SKM-1 treated with dmso at 0.1 percent for 144 hours (cell line): Measurements from ENCODE around the gene SEPTIN12.
"Not testable (repeated sequence)": the region's sequence is repeated elsewhere in the genome, so short reads cannot be mapped to it uniquely, and the experiment has no call there.

Experiments used
- DNase-seq: peaks from one replicate; lab custom pipeline; 2025; ENCODE audit not compliant: unreplicated experiment; lab: John Stamatoyannopoulos, UW

SEPTIN12 gene

DNA sequence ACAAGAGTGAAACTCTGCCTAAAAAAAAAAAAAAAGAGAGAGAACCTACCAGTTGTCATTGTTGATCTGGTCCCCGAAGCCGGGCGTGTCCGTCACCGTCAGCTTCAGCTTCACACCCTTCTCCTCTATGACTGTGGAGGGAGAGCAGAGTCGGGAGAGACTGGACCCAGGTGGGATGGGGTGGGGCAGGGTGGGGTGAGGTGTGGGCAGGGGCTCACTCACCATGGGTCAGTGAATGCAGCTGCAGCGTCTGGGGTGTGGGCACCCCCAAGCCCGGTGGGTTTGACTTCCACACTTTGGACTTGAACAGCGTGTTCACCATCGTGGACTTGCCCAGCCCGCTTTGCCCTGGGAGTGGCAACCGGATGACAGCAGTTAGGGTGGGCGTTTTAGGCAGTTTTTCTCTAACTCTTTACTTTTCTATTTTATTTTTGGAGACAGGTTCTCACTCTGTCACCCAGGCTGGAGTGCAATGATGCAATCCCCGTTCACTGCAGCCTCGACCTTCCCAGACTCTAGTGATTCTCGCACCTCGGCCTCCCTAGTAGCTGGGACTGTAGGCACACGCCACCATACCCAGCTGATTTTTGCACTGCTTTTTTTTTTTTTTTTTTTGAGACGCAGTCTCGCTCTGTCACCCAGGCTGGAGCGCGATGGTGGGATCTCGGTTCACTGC lies 2.2 kb downstream of the SEPTIN12 start:
- DNase-seq, result no peak

DNA sequence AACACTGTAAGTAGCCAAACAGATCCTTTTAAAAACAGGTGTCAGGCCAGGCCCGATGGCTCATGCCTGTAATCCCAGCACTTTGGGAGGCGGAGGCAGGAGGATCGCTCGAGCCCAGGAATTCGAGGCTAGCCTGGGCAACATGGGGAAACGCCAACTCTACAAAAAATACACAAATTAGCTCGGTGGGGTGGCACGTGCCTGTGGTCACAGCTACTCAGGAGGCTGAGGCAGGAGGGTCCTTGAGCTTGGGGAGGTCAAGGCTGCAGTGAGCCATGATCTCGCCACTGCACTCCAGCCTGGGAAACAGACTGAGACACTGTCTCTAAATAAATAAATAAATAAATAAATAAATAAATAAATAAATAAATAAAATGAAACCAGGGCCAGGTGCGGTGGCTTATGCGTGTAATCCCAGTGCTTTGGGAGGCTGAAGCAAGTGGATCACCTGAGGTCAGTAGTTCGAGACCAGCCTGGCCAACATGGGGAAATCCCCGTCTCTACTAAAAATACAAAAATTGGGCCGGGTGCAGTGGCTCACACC lies 3.6 kb downstream of the SEPTIN12 start:
- not testable (repeated sequence) for DNase-seq

DNA sequence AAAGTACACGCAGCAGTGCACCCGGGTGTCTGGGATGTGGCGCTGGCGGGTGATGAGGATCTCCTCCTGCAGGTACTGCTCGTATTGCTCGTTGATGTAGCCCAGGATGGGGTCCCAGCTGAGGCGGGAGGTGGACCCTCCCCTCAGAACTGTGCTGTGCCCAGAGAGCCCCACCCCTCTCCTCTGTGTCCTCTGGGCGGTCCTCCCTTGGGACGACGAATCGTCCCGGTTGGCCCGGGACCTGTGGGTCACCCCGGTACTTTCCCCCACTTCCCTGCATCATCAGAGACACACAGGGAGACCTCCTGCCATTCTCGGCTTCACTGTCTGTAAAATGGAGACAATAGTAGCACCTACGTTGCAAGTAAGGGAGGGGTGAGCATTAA lies 4.2 kb downstream of the SEPTIN12 start:
- DNase-seq, result no peak

DNA sequence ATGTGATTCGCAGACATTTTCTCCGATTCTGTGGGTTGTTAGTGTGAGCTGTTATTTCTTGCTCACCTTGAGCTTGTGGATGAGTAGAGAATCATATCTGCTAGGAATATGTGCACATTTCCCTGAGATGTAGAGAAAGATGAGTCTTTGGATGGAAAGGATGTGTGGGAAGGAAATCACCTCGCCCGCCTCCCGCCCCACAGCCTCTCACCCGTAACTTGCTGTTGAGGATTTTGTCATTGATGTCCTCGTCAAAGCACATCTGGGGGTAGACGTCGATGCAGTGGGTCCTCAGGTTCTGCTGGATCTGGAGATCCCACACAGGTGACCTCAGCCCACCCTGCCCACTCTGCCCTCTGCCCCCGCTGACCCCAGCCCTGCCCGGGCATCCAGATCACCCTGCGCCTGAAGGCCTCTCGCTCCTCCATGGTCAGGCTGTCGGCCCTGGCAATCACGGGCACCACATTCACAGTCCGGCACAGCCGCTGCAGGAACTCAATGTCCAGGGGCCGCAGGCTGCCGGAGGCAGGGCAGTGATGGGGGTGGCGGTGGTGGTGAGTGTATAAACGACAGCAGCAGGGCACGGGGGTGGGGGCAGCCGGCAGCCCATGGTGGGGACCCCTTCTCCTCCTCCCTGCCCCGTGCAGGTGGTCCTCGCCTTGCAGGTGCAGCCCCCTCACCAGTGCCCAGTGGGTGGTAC lies 4.7 kb downstream of the SEPTIN12 start:
- DNase-seq, result no peak

DNA sequence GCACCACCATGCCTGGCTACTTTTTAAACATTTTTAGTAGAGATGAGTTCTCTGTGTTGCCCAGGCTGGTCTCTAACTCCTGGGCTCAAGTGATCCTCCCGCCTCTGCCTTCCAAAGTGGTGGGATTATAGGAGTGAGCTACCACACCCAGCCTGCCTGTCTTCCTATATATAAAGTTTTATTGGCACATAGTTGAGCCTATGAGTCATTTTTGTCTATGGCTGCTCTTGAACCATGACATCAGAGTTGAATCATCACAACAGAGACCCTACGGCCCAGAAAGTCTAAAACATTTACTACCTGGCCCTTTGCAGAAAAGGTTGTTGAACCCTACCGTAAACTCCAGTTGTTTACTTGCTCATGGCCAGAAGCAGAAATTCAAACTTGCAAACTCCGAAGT lies 7.9 kb downstream of the SEPTIN12 start:
- no peak for DNase-seq

DNA sequence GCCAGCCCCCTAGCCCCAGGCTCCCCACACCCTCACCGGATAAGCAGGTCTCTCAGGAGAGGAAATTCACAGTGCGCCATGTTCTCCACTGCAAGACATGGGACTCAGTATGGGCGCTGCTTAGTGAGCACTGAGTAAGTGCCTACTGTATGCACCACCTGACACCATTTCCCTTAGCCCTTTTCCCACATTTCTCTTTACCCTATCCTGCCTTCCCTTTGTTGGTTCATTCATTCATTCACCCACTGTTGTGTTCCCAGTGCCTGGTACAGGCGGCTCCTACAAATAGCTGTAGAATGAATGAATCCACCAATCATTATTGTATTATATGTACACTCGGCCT lies 10.1 kb downstream of the SEPTIN12 start:
- no peak for DNase-seq

DNA sequence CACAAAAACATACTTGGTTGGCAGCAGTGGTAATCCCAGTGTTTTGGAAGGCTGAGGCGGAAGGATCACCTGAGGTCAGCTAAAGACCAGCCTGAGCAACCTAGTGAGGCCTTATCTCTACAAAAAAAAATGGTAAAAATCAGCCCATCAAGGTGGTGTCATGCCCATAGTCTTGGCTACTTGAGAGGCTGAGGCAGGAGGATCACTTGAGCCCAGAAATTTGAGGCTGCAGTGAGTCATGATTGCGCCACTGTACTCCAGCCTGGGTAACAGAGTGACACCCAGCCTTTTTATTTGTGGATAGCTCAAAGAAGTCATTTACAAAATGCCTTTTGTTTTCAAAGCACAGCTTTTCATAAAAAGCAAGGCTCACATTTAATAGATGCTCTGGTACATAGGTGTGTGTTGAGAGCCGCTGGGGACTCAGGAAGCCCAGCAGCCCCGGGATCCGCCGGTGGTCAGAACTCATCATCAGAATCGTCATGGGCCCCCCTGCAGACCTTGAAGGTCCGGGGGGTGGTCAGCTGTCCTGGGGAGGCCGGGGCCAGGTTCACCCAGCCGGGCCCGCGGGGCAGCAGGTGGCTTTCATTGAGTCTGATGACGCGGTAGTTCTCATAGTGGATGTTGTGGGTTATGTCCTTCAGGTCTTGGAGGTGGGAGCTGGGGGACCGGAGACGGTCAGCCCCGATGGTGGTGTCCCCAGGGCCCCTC lies 10.7 kb downstream of the SEPTIN12 start:
- no peak for DNase-seq

DNA sequence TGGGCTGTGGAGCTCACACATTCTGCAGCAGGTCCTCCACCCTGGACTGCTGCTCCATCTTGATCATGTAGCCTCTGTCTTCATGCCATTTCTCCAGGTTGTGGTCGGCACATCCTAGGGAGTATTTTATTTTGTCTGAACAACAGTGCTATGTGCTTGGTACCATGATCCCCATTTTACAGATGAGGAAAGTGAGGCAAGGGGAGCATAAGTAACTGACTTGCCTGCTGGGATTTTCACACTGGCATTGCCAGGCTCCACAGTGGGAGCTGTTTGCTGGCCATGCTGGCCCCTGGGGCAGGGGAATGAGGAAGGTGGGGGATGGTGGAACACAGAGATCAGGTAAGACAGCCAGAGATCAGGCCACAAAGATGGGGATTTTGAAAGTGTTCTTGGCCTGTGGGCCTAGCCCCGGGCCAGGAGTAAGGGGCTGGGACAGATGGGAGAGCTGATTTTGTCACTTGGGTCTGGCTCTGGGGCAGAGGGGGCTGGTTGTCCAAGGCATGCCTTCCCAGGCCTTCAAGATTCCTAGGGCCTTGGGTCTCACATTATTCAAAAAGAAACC lies 11.9 kb downstream of the SEPTIN12 start:
- no peak for DNase-seq

DNA sequence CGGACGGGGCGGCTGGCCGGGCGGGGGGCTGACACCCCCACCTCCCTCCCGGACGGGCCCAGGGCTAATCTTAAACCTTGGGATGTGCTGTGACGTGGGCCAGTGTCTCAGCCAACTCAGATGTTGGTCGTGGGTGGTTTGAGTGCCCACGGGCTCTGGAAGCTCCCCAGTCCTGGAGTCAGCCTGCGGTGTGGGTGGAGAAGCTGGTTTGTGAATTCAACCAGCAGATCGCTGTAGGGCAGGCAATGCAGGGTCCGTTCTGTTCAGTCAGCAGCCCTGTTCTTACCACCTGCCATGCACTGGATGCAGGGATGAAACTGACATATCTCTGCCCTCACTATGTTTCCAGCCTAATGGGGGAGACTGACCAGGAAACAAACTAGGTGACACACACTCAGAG lies 13.1 kb downstream of the SEPTIN12 start:
- no peak for DNase-seq

DNA sequence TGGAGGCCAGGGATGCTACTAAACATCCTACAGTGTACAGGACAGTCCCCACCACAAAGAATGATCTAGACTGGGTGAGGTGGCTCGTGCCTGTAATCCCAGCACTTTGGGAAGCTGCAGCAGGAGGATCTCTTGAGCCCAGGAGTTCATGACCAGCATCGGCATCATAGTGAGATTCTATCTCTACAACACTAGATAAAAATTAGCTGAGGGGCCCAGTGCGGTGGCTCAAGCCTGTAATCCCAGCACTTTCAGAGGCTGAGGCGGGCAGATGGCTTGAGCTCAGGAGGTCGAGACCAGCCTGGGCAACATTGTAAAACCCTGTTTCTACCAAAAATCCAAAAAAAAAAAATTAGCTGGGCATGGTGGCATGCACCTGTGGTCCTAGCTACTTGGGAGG lies 15.8 kb downstream of the SEPTIN12 start:
- no peak for DNase-seq

DNA sequence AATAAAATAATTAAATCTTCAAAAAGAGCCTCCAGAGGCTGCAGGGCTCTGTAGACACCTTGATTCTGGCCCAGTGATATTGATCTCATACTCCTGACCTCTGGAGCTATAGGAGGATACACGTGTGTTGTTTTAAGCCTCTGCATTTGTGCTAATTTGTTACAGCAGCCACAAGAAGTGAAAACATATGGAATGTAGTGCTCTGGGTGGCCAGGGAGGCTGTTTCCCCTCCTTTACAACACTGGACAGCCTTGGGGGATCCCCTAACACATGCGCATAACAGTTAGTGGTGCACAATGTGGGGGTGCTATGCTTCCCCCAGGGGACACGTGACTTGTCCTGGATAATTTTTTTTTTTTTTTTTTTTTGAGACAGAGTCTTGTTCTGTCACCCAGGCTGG lies 16.5 kb downstream of the SEPTIN12 start:
- DNase-seq, result no peak

DNA sequence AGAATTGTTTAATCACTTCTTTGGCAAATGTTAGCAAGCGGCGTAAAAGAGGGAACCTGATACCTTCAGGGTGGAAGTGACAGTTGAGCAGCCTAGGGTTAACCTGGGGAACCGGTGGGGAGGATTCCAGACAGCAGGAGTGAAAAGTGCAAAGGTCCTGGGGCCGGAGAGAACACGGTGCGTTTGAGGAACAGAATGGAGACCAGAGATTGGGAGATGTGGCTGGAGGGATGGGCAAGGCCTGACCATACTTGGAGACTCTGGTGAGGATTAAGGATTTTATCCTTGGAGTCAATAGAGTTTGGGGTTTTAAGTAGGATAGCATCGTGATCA lies 18.9 kb downstream of the SEPTIN12 start:
- no peak for DNase-seq

DNA sequence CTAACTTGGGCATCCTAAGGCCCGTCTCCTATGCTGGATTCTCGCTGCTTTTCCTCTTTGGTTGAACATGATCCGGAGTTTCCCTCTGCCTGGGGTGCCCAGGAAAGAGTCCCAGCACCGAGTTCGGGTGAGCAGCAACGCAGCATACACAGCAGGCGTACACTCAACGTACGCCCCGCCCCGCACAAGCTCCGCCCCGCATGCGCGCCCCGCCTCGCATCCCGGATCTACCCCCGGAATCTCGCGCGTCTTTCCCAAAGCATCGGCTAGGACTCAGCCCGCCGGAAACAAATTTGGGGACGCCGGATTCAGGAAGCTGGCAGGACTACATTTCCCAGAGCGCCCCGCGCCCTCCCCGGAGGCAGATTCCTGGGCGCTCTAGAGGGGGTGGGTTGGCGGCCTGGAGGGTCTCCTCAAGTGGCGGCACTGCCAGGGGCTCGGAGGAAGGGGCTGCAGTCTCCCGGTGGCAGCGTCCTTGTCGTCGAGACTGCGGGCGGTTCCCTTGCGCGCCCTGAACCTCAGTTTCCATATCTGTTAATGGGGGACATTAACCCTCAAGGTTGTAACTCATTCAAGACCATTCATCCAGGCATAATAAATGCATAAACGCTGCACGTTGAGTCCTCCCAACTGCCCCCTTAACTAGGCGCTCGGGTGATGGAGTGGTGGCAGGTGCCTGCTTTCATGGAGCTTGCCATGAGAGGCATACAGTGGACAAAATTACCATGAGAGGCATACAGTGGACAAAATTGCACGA lies 19.4 kb downstream of the SEPTIN12 start:
- peak; percentile 89 for DNase-seq

DNA sequence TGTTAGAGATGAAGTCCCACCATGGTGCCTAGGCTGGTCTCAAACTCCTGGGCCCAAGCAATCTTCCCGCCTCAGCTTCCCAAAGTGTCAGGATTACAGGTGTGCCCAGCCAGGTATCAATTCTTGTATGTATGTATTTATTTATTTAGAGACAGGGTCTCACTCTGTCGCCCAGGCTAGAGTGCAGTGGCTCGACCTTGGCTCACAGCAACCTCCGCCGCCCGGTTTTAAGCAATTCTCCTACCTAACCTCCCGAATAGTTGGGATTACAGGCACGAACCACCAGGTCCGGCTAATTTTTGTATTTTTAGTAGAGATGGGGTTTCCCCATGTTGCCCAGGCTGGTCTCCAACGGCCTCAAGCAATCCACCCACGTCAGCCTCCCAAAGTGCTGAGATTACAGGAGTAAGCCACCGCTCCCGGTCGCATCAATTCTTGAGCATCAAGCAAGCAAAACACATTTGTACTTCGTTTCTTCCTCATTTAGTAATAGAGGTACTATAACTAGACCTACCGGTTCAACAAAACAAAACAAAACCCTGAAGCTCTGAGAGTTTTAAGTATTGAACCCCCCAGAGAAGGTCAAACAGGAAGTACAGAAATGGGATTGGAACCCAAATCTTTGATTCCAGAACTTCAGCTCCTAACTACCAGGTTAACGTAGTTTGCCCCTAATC lies 20.1 kb downstream of the SEPTIN12 start:
- DNase-seq, result peak; percentile 66

DNA sequence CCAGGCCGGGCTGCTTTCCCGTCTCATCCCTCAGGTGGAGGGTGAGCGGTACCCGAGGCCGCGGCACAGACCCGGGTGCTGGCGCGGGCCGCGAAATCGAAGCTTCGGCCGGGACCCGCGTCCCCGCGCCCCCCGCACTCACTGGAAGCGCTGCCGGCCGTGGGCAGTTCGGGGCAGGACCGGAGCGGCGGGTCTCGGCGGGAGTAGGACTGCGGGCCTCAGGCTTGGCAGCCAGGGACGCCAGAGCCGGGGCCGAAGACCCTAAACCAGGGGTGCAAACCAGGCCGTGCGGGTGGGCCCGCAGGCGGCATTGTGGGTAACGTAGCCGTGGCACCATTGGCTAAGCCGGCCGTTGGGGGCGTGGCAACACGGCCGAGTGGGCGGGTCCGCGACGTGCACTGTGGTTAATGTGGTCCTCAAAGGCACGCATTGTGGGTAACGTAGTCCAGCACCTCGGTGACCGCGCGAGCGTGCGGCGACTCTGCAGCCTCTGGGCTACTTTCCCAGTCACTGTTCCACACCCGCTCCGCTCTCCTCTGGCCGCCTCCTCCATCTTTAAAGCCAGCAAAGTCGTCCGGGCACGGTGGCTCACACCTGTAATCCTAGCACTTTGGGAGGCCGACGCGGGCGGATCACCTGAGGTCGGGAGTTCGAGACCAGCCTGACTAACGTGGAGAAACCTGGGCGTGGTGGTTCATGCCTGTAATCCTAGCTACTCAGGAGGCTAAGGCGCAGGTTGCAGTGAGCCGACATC lies 21.1 kb downstream of the SEPTIN12 start, which contains the start of gene ZNF500:
TSS of gene ZNF500 (minus strand) at position 288 of the 754 bp plus-strand sequence. CDS start 1,184 bp downstream, outside the sequence.
- DNase-seq, result peak; percentile 92

DNA sequence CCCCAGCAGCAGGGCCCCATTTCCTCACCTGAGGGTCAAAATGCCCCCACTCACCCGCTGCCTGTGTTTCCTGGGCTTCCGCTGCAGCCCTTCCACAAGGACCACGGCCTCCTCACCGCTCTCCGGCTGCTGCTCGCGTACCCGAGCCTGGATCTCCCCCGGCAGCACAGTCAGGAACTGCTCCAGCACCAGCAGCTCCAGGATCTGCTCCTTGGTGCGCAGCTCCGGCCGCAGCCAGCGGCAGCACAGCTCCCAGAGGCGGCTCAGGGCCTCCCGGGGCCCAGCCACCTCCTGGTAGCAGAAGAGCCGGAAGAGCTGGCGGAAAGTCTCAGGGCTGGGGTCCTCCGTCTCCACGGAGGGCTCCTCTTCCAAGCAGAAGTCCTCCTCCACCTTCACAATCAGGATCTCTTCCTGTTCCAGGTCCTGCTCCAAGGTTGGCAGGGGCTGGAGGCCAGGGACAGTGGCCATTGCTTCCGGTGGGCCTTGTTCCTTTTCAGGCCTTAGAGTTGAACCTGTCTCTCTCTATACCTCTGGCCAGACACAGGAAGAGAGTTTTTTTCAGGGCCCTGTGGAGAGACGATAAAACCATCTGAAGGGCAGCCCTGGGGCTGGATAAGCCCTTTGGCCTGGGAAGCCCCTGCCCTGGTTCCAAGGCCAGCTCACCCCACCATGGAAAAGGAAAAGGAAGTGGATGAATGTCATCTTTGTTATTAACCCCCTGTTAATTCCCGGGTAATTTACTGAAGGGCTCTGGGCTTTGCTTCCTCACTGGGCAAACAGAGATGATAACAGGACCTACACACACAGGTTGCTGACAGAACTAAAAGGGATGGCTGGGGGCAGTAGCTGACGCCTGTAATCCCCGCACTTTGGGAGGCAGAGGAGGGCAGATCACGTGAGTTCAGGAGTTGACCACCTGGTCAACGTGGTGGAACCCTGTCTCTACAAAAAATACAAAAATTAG lies 22.4 kb downstream of the SEPTIN12 start:
- no peak for DNase-seq

DNA sequence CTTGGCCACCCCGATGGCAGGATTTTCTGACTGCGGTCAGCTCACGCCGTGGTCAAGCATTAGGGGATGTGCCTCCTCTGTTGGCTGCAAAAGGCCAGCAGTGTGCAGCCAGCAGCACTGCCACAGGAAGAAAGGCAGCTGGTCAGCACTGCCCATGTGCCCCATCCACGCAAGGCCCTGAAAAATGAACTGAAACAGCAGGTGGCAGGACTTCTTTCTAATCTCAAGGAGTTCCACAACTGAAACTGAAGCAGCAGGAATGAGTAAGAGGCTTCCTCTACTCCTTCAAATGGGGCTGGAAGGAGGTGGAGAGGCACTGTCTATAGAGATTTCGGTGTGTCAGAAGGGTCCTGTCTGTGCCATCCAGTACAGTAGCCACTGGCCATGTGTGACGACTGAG lies 24.4 kb downstream of the SEPTIN12 start:
- DNase-seq, result no peak

DNA sequence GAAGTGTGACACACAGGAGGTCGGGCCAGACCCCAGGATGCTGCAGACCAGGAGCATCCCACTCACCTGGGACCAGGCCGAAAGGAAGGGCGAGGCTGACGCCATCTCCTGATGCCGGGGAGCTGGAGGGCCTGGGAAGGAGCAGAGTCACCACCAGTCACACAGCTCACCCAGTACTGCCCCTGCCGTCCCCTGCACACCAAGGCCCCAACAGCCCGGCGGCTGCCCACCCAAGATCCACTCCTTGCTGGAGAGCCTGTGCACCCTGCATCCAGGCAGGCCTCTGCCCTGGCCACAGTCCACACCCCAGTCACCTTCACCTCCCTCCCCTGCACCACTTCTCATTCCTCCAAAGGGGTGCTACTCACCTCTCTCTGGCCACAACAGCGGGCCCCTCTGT lies 25.9 kb downstream of the SEPTIN12 start:
- no peak for DNase-seq
